NOMO-1 treated with dmso at 0.1 percent for 144 hours (cell line): Measurements from ENCODE around the gene FURIN.

Experiments used
- DNase-seq: peaks from one replicate; lab custom pipeline; 2025; ENCODE audit not compliant: unreplicated experiment; lab: John Stamatoyannopoulos, UW

Gene FURIN

GRCh38 chr15:90881978-90882721 lies 13.8 kb downstream of the FURIN start:
- no peak for DNase-seq

DNA sequence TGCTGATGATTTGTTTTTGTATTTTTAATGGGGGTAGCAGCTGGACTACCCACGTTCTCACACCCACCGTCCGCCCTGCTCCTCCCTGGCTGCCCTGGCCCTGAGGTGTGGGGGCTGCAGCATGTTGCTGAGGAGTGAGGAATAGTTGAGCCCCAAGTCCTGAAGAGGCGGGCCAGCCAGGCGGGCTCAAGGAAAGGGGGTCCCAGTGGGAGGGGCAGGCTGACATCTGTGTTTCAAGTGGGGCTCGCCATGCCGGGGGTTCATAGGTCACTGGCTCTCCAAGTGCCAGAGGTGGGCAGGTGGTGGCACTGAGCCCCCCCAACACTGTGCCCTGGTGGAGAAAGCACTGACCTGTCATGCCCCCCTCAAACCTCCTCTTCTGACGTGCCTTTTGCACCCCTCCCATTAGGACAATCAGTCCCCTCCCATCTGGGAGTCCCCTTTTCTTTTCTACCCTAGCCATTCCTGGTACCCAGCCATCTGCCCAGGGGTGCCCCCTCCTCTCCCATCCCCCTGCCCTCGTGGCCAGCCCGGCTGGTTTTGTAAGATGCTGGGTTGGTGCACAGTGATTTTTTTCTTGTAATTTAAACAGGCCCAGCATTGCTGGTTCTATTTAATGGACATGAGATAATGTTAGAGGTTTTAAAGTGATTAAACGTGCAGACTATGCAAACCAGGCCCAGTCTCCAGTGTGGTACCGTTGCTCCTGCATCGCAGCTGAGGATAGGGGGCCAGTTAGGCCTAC lies 14.6 kb downstream of the FURIN start:
- no peak for DNase-seq

GRCh38 chr15:90883526-90883975 lies 15.2 kb downstream of the FURIN start:
- DNase-seq = no peak

DNA sequence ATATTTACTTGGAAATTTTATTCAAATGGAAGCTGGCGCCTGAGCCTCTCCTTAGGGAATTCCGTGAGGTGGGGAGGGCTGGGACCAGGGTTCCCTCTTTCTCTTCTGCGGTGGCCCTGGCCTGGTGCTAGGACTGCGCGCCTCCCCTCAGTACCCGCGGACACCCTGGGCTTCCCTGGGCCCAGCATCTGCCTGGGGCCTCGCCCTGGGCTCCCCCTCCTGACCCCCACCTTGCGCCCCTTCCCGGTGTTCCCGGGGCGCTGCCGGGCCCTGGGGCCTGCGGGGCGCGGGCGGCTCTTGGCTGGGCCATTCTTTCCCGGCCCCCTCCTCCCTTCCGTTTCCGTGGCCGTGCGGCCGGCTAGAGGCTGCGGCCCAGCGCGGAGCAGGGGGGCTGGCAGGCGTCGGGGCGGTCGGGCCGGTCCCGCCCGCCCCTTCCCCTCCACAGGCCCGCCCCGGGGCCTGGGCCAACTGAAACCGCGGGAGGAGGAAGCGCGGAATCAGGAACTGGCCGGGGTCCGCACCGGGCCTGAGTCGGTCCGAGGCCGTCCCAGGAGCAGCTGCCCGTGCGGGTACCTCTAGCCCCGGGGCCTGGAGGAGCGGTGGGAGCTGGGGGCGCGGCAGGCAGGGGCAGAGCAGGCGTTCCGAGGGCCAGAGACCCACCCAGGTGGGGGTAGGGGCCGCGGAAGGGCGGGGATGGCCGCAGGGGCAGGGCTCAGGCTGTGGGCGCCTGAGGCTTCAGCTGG lies 15.8 kb downstream of the FURIN start, which contains the start of gene FES:
FES (plus strand) TSS at position 529 of the 743 bp plus-strand sequence. CDS start 542 bp downstream, outside the sequence.
- DNase-seq = peak; percentile 64

- no peak for DNase-seq
Observed at GRCh38 chr15:90884719-90885431, 16.5 kb downstream of the FURIN start.

- peak; percentile 81 for DNase-seq
Observed at GRCh38 chr15:90885432-90886290, 17.3 kb downstream of the FURIN start.

DNA sequence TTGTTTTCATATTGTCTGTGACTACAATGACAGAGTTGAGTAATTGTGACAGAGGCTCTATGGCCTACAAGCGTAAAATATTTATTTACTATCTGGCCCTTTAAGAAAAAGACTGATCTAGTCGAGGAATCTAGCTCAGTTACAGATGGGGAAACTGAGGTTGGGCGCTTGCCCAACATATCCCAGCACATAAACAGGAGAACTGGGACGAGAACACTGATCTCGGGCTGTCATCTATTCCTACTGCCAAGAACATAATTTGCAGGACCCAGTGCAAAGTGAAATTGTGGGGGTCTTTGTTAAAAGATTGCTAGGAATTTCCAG lies 17.9 kb downstream of the FURIN start:
- no peak for DNase-seq

- DNase-seq = no peak
Observed at GRCh38 chr15:90887037-90887481, 18.7 kb downstream of the FURIN start.

DNA sequence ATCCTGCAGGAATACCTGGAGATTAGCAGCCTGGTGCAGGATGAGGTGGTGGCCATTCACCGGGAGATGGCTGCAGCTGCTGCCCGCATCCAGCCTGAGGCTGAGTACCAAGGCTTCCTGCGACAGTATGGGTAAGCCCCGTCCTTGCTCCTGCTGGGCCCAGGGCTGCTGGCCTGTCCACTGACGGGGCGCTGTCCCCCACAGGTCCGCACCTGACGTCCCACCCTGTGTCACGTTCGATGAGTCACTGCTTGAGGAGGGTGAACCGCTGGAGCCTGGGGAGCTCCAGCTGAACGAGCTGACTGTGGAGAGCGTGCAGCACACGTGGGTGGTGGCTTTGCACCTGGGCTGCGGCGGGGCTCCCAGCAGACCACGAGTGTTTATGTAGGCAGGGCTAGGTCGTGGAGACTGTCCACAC lies 20.9 kb downstream of the FURIN start:
- DNase-seq = no peak

DNA sequence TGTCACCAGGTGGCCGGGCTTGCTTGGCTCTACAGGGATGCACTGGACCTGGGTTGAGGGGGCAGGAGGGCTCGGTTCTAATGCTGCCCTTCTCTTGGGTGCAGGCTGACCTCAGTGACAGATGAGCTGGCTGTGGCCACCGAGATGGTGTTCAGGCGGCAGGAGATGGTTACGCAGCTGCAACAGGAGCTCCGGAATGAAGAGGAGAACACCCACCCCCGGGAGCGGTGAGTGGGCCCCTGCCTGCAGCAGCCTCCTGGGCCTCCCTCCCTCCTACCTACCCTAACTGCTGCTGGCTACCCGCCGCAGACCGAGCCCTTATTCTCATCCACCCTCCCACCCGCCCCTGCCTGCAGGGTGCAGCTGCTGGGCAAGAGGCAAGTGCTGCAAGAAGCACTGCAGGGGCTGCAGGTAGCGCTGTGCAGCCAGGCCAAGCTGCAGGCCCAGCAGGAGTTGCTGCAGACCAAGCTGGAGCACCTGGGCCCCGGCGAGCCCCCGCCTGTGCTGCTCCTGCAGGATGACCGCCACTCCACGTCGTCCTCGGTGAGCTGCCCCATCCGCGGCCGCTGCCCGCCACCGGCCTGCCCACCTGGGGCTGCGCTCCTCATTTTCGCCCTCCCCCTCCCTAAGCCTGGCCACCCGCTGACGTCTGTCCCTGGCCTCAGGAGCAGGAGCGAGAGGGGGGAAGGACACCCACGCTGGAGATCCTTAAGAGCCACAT lies 21.5 kb downstream of the FURIN start:
- no peak for DNase-seq

DNA sequence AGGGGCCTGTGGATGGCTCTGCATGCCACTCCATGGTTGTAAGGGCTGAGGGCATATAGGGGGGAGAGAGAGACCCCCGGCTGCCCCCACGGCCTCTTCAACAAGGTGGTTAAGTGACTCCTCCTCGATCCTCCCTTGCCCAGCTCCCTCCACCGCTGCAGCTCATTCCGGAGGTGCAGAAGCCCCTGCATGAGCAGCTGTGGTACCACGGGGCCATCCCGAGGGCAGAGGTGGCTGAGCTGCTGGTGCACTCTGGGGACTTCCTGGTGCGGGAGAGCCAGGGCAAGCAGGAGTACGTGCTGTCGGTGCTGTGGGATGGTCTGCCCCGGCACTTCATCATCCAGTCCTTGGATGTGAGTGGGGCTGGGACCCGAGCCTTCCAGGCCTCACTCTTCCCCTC lies 22.5 kb downstream of the FURIN start:
- no peak for DNase-seq

DNA sequence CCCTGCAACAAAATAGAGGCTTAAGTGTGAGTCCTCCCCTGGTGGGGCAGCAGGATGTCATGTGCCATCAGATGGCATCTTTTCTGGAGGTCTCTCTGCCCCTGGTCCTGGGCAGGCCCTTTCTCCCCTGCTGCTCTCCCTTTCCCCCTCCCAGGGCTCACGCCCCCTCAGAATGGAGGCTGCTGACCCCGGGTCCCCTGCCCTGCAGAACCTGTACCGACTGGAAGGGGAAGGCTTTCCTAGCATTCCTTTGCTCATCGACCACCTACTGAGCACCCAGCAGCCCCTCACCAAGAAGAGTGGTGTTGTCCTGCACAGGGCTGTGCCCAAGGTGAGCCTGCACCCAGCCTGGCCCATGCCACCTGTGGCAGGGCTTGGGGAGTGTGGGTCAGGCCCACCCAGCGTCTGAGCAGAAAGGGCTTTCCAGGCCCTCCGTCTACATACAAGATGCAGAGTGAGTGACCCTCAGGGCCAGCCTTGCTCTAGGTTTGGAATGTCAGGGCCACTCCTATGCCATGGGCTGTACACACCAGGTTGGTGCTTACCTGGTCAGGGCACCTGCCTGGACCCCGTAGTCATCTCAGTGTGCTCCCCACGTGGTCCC lies 23.1 kb downstream of the FURIN start:
- DNase-seq = no peak

- no peak for DNase-seq
Observed at GRCh38 chr15:90892023-90892422, 23.6 kb downstream of the FURIN start.

GRCh38 chr15:90892498-90893174 lies 24.2 kb downstream of the FURIN start:
- no peak for DNase-seq

DNA sequence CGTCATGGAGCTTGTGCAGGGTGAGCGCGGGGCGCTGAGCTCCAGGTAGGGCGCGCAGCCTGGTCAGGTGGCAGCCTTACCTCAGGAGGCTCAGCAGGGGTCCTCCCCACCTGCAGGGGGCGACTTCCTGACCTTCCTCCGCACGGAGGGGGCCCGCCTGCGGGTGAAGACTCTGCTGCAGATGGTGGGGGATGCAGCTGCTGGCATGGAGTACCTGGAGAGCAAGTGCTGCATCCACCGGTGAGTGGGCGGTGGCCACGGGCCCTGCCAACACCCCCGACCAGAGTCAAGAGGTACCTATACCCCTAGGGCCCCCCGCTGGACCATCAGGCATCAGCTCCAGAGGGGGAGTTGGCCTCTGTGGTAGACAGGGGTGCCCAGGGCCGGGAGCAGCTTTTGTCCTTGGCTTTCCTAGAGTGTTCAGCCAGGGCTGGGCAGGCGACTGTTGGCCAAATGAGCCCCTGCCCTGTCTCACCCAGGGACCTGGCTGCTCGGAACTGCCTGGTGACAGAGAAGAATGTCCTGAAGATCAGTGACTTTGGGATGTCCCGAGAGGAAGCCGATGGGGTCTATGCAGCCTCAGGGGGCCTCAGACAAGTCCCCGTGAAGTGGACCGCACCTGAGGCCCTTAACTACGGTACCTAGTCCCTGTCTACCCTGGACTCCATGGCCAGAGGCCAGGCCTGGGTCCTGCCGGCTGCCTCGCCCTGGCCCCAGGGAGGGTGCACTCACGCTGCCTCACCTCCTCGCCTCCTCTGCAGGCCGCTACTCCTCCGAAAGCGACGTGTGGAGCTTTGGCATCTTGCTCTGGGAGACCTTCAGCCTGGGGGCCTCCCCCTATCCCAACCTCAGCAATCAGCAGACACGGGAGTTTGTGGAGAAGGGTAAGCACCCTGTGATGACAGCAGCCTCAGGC lies 25.0 kb downstream of the FURIN start:
- DNase-seq = no peak

GRCh38 chr15:90895571-90896117 lies 27.3 kb downstream of the FURIN start:
- no peak for DNase-seq

GRCh38 chr15:90897131-90897655 lies 28.8 kb downstream of the FURIN start:
- peak; percentile 75 for DNase-seq
